Breast epithelium (tissue), 3 donors: ENCODE results near the gene LPAR4.

Source experiments
- POLR2A ChIP-seq: fragments of 450-650 bp; IDR thresholded peaks from one replicate; pipeline ENCODE4 v1.6.1; 2016; ENCODE audit warnings: antibody characterized with exemption, mild to moderate bottlenecking, moderate library complexity
- POLR2AphosphoS5 ChIP-seq, 3 donors: sonication (generic); formaldehyde crosslinking; IDR thresholded peaks; one replicate each; pipeline ENCODE4 v1.6.1; 2017; ENCODE audit warnings: antibody characterized with exemption in 3 of 3
- TF ChIP-seq, protein P1 (sequence below), 3 donors: fragments of 450-650 bp; IDR thresholded peaks; one replicate each; pipeline ENCODE4 v1.5.1; 2016 to 2017; ENCODE audit warnings: antibody characterized with exemption in 3 of 3, mild to moderate bottlenecking in 3 of 3, moderate library complexity in 3 of 3

DNA sequence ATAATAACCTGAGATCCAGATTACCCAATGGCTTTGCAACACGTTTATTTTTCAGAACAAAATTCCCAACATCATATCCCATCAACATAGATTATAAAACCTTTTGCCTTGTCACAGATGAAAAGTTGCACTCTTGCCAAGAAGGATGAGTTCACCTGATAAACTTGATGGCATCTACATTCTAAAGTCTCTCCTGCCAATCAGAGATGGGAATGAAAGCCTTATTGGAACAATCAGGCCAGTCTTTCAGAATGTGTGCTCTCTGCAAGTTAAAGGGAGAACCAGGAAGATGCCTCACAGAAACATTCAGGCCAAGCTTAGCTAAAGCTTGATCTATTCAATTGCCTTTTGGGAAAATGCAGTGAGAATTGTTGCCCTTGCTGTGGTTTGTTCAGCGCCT is 1.3 kb downstream of the LPAR4 start:
- TF ChIP-seq, protein P1, sequence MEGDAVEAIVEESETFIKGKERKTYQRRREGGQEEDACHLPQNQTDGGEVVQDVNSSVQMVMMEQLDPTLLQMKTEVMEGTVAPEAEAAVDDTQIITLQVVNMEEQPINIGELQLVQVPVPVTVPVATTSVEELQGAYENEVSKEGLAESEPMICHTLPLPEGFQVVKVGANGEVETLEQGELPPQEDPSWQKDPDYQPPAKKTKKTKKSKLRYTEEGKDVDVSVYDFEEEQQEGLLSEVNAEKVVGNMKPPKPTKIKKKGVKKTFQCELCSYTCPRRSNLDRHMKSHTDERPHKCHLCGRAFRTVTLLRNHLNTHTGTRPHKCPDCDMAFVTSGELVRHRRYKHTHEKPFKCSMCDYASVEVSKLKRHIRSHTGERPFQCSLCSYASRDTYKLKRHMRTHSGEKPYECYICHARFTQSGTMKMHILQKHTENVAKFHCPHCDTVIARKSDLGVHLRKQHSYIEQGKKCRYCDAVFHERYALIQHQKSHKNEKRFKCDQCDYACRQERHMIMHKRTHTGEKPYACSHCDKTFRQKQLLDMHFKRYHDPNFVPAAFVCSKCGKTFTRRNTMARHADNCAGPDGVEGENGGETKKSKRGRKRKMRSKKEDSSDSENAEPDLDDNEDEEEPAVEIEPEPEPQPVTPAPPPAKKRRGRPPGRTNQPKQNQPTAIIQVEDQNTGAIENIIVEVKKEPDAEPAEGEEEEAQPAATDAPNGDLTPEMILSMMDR (IDR thresholded peaks at IDR 0.05) = no peak
- TF ChIP-seq POLR2AphosphoS5 (IDR thresholded peaks at IDR 0.05) (no peak), POLR2A (no peak)
